ENCODE measurements around the gene TIMM44.

TIMM44 gene

GRCh38 chr19:7983995-7984837 is 40.8 kb upstream of the TIMM44 start:
- H3K36me3 ChIP-seq, result peaks cover 75 to 99% (median 98%) of the 10 kb centered on the region in 11 experiments
- no peaks in the 10 kb centered on the region for H3K9me3 ChIP-seq (replicated peaks in 1 of 11)
- peak overlapping the region in 7 of 11 experiments; percentile 2 to 54 (median 24); a peak in 8 of 22 replicates for H3K9ac ChIP-seq
- H3K27ac ChIP-seq, result peak overlapping the region in 4 of 11 experiments; percentile 5 to 36 (median 32); a peak in 4 of 22 replicates
- peak overlapping the region in 8 of 11 experiments; percentile 30 to 64 (median 53); a peak in 16 of 22 replicates for H3K4me2 ChIP-seq
- peaks cover 88 to 100% (median 99%) of the 10 kb centered on the region in 11 experiments for H4K20me1 ChIP-seq
- no peak for TF ChIP-seq Cebpa-rat (IDR thresholded peaks at IDR 0.05)
- peaks cover 28 to 52% (median 39%) of the 10 kb centered on the region in 10 experiments for H3K4me1 ChIP-seq
- H3K27me3 ChIP-seq, result no peaks in the 10 kb centered on the region
- H3K4me3 ChIP-seq, result no peak overlapping the region

DNA sequence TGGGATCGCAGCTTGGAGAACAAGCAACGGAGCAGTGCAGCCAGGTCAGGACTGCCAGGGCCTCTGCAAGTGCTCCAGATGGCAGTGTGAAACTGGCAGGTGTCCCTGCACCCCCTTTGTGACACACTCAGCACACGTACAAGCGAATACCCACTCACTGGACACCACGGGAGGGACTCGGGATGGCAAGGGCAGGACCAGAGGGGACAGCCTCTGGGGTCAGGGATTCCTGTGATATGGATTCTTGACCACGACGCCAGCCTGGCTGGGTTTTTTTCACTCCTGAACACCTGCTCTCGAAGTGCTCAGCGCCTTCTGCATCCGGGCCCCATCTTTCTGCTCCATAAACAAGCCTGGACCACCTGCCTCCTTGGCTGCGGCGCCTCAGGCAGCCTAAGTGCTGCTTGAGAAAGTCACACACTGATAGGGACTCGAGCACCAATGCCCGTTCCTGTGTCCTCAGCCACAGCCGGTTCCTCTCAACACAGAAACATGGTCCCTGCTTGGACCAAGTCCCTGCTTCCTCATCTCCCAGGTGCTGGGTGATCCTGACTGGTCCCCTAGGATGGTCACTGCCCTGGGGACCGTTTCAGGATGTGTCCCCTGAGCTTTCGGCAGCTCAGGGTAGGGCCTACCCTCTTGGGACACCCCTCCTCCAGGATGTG is 40.0 kb upstream of the TIMM44 start:
- Histone ChIP-seq H4K20me1 (peaks cover 88 to 100% (median 99%) of the 10 kb centered on the region in 11 experiments), H3K27ac (peak overlapping the region in 4 of 11 experiments; percentile 5 to 36 (median 32); a peak in 4 of 22 replicates), H3K9me3 (replicated peaks in 1 of 11) (no peaks in the 10 kb centered on the region), H3K4me1 (peaks cover 28 to 49% (median 39%) of the 10 kb centered on the region in 10 experiments), H3K9ac (peak overlapping the region in 5 of 11 experiments; percentile 20 to 54 (median 24); a peak in 6 of 22 replicates), H3K36me3 (peaks cover 75 to 99% (median 98%) of the 10 kb centered on the region in 11 experiments), H3K4me2 (peak overlapping the region in 8 of 11 experiments; percentile 30 to 64 (median 53); a peak in 14 of 22 replicates), H3K27me3 (no peaks in the 10 kb centered on the region), H3K4me3 (no peak overlapping the region)
- TF ChIP-seq Cebpa-rat (IDR thresholded peaks at IDR 0.05), result no peak

DNA sequence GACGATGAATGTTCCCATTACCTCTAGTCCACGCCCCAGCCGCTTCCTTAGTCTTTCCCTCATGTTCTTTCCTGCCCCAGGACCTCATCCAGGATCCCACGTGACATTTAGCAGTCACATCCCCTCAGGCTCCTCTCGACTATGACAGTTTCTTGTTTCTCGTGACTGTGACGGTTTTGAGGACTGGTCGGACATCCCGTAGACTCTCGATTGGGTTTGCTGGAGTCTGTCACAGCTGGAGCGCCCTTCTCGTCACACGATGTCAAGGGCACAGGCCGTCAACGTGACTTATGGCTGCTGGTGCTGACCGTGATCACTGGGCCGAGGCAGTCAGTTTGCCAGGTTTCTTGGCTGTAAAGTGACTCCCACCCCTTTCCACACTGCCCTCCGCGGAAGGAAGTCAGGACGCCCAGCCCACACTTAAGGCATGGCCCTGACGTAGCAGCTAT is 39.2 kb upstream of the TIMM44 start:
- no peak overlapping the region for H3K4me2 ChIP-seq
- H4K20me1 ChIP-seq, result peaks cover 88 to 100% (median 99%) of the 10 kb centered on the region in 11 experiments
- H3K36me3 ChIP-seq, result peaks cover 75 to 99% (median 98%) of the 10 kb centered on the region in 11 experiments
- peaks cover 26 to 43% (median 36%) of the 10 kb centered on the region in 10 experiments for H3K4me1 ChIP-seq
- no peaks in the 10 kb centered on the region for H3K9me3 ChIP-seq (replicated peaks in 1 of 11)
- H3K9ac ChIP-seq, result peak overlapping the region in 3 of 11 experiments; percentile 9 to 54 (median 48); a peak in 2 of 22 replicates
- H3K27ac ChIP-seq, result no peak overlapping the region
- no peaks in the 10 kb centered on the region for H3K27me3 ChIP-seq
- no peak overlapping the region for H3K4me3 ChIP-seq
- no peak for TF ChIP-seq Cebpa-rat (IDR thresholded peaks at IDR 0.05)

DNA sequence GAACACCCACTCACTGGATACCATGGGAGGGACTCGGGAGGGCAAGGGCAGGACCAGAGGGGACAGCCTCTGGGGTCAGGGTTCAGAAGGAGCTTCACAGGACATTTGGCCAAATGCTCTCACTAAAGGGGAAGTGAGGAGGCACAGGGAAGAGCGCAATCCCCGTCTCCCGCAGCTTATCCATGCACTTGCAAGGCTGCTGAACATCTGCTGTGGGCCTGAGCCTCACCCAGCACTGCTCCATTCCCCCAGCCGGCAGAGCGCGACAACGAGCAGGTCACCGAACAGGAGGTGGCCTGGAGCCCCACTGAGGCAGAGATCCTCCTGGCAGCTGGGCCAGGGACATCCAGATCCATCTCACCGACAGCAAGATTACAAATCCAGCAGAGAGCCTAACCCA is 38.6 kb upstream of the TIMM44 start:
- Histone ChIP-seq H3K9me3 (replicated peaks in 1 of 11) (no peaks in the 10 kb centered on the region), H3K27me3 (no peaks in the 10 kb centered on the region), H3K4me1 (peaks cover 20 to 38% (median 33%) of the 10 kb centered on the region in 10 experiments), H3K4me3 (no peak overlapping the region), H3K9ac (peak overlapping the region in 3 of 11 experiments; percentile 9 to 48 (median 23); a peak in 4 of 22 replicates), H4K20me1 (peaks cover 88 to 100% (median 99%) of the 10 kb centered on the region in 11 experiments), H3K27ac (no peak overlapping the region), H3K4me2 (no peak overlapping the region), H3K36me3 (peaks cover 75 to 99% (median 98%) of the 10 kb centered on the region in 11 experiments)
- TF ChIP-seq Cebpa-rat (IDR thresholded peaks at IDR 0.05), result no peak

- Histone ChIP-seq H3K9me3 (replicated peaks in 1 of 11) (no peaks in the 10 kb centered on the region), H4K20me1 (peaks cover 89 to 100% (median 100%) of the 10 kb centered on the region in 11 experiments), H3K9ac (peak overlapping the region in 5 of 11 experiments; percentile 20 to 48 (median 29); a peak in 5 of 22 replicates), H3K4me2 (no peak overlapping the region), H3K27ac (no peak overlapping the region; a peak in 2 of 22 replicates), H3K4me3 (no peak overlapping the region), H3K4me1 (peaks cover 18 to 36% (median 32%) of the 10 kb centered on the region in 10 experiments), H3K36me3 (peaks cover 78 to 100% (median 100%) of the 10 kb centered on the region in 11 experiments), H3K27me3 (no peaks in the 10 kb centered on the region)
- no peak for TF ChIP-seq Cebpa-rat (IDR thresholded peaks at IDR 0.05)
Measured at GRCh38 chr19:7981661-7982060, 38.2 kb upstream of the TIMM44 start.

- Histone ChIP-seq H3K27ac (no peak overlapping the region; a peak in 1 of 22 replicates), H3K9me3 (replicated peaks in 1 of 11) (no peaks in the 10 kb centered on the region), H3K4me1 (peaks cover 13 to 32% (median 30%) of the 10 kb centered on the region in 10 experiments), H3K27me3 (no peaks in the 10 kb centered on the region), H3K4me3 (no peak overlapping the region), H3K36me3 (peaks cover 83 to 100% (median 100%) of the 10 kb centered on the region in 11 experiments), H3K4me2 (no peak overlapping the region), H4K20me1 (peaks cover 89 to 100% (median 100%) of the 10 kb centered on the region in 11 experiments), H3K9ac (peak overlapping the region in 3 of 11 experiments; percentile 23 to 38 (median 29); a peak in 3 of 22 replicates)
- no peak for TF ChIP-seq Cebpa-rat (IDR thresholded peaks at IDR 0.05)
Measured at GRCh38 chr19:7981199-7981598, 37.7 kb upstream of the TIMM44 start.

DNA sequence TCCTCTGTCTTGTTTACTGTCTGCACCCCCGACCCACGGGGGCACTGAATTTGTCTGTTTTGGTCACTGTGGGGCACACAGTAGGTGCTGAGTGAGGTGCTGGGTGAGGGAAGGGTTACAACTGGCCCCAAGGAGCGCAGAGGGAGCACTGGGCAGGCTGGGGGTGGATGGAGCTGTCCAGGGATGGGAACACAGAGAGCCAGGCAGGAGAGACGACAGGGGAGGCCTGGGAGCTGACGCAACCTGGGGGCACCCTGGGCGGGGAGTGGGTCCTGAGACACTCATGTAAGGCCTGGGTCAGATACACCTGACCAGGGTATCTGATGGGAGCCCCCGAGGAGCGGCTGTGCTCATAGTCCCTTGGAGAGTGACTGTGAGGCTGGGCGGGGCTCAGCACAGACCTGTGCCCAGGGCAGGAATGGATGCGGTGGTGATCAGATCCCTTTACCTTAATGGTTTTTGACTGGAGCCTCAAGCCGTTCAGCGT is 37.2 kb upstream of the TIMM44 start:
- TF ChIP-seq Cebpa-rat (IDR thresholded peaks at IDR 0.05), result no peak
- no peaks in the 10 kb centered on the region for H3K27me3 ChIP-seq
- H3K36me3 ChIP-seq, result peaks cover 84 to 100% (median 97%) of the 10 kb centered on the region in 11 experiments
- H3K9me3 ChIP-seq (replicated peaks in 1 of 11), result no peaks in the 10 kb centered on the region
- no peak overlapping the region for H3K4me3 ChIP-seq
- no peak overlapping the region for H3K4me2 ChIP-seq
- H3K27ac ChIP-seq, result no peak overlapping the region
- no peak overlapping the region; a peak in 1 of 22 replicates for H3K9ac ChIP-seq
- H4K20me1 ChIP-seq, result peaks cover 84 to 100% (median 96%) of the 10 kb centered on the region in 11 experiments
- H3K4me1 ChIP-seq, result peaks cover 8 to 27% (median 25%) of the 10 kb centered on the region in 10 experiments

- Histone ChIP-seq H3K36me3 (peaks cover 89 to 100% (median 97%) of the 10 kb centered on the region in 11 experiments), H3K4me1 (peaks cover 3 to 22% (median 20%) of the 10 kb centered on the region in 10 experiments), H4K20me1 (peaks cover 80 to 100% (median 96%) of the 10 kb centered on the region in 11 experiments), H3K4me3 (no peak overlapping the region), H3K9me3 (replicated peaks in 1 of 11) (no peaks in the 10 kb centered on the region), H3K9ac (no peak overlapping the region), H3K27ac (no peak overlapping the region), H3K27me3 (no peaks in the 10 kb centered on the region), H3K4me2 (no peak overlapping the region)
- no peak for TF ChIP-seq Cebpa-rat (IDR thresholded peaks at IDR 0.05)
Measured at GRCh38 chr19:7980168-7980567, 36.7 kb upstream of the TIMM44 start.
